HG02973 (cell line): ENCODE data around the gene FOXL1.

Experiments
- ATAC-seq: cut with Tn5 transposase; IDR thresholded peaks from one replicate; pipeline ENCODE4 v1.9.1; 2021; ENCODE audit warnings: moderate library complexity; ENCODE audit not compliant: unreplicated experiment

Gene FOXL1

GRCh38 chr16:86567701-86568581, 10.4 kb upstream of the FOXL1 start:
- ATAC-seq, result no peak

DNA sequence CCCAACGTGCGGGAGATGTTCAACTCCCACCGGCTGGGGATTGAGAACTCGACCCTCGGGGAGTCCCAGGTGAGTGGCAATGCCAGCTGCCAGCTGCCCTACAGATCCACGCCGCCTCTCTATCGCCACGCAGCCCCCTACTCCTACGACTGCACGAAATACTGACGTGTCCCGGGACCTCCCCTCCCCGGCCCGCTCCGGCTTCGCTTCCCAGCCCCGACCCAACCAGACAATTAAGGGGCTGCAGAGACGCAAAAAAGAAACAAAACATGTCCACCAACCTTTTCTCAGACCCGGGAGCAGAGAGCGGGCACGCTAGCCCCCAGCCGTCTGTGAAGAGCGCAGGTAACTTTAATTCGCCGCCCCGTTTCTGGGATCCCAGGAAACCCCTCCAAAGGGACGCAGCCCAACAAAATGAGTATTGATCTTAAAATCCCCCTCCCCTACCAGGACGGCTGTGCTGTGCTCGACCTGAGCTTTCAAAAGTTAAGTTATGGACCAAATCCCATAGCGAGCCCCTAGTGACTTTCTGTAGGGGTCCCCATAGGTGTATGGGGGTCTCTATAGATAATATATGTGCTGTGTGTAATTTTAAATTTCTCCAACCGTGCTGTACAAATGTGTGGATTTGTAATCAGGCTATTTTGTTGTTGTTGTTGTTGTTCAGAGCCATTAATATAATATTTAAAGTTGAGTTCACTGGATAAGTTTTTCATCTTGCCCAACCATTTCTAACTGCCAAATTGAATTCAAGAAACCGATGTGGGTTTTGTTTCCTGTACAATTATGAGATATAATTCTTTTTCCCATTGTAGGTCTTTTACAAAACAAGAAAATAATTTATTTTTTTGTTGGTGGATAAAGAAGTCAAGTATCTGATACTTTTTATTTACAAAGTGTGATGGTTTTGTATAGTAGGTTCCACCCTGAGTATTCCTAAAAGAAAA, 9.4 kb upstream of the FOXL1 start:
- no peak for ATAC-seq

- no peak for ATAC-seq
Observed at GRCh38 chr16:86569701-86570447, 8.5 kb upstream of the FOXL1 start.

DNA sequence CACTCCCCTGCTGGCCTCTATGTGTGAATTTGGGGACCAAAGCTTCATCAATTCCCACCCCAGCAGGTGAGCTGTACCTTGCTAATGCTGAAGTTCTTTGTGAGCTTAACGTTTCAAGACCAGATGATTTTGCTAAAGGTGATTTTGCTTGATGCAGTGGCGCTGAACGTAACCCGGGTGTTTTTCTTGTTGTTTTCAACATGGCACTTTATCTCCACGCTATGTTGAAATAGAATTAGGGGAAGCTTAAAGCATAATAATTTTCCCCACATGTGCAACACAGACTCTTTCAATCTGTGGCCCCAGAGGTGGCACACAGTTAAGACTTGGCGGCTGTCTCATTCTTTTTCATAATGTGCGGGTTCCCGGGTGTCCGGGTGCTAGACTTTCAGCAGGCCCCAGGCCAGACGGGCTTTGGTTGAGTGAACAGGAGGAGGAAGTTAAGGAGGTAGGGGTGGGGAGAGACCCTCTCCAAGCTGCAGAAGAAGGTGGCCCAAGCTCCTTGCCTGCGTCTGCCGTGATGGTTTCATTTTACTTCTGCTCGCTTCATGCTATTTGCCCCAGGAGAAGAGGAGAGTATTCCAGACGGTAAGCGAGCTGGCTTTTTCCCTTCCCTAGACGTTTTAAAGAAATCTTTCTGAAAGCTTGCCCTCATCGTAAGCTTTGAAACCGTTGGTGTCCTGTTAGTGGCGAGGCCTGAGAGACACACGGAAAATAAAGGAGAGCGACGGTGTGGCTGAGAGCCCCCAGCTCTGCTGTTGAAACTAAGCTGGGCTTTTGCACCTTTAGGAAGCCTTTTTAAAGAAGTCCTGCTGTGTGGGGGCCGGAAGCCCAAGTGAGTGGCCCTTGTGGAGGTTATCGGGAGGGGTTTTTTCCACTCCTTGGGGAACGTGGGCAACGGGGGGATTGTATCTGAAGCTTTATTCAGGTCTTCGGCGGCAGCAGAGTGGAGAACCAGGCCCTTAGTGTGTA, 7.5 kb upstream of the FOXL1 start:
- no peak for ATAC-seq

DNA sequence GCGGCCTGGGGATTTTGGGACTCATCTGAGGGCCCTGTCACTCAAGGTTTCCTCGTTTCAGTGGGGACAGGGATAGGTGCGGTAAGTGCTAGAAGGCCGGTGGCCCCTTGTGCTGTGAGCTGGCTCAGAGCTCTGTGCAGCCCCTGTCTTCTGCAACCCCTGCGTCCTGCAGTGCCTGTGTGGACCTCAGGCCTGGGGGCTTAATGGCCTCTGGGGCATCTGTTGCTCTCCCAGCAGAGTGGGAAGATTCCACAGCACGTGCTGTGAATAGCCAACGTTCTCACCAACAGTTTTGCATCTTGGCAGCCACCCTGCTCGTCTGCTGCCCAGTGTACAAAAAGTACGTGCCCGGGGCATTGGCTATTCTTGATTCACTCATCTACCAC, 6.8 kb upstream of the FOXL1 start:
- ATAC-seq, result no peak

DNA sequence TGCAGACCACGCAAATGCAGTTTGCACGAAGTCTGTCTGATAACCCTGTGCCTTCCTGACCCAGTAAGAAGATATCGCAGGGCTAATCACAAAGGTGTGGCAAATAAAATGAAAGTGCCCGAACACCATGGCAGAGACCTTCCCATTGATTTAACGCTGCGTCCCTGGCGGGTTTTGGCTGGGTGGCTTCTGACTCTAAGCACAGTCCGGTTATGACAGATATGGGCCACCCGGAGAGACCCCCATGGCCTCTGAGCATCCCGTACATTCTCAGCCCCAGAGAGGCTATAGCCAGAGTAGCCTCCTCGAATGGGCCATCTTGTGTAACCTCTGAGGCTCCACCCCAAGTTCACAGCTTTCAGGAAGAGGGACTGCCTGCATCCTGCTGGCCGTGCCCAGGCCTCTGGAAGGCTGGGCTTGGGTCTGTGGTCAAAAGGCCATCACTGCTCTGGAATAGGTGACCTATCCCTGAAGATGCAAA, 6.3 kb upstream of the FOXL1 start:
- no peak for ATAC-seq

DNA sequence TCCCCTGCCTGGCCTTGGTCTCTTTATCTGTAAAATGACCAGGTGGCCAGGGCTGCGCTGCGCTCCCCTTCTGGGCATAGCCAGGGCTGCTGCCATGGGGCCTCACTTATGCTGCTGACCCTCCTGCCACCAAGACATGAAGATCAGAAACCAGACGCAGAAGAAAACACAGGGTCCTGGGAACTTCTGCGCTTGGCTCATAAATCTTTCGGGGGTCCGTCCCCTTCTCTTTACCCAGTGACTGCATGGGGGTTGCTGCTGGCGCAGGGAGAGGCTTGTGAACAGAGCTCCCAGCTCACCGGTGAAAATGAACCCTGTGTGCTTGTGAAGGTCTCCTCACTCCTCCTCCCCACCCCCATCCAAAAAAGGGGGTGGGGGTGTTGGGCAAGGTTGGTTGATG, 5.7 kb upstream of the FOXL1 start:
- no peak for ATAC-seq

DNA sequence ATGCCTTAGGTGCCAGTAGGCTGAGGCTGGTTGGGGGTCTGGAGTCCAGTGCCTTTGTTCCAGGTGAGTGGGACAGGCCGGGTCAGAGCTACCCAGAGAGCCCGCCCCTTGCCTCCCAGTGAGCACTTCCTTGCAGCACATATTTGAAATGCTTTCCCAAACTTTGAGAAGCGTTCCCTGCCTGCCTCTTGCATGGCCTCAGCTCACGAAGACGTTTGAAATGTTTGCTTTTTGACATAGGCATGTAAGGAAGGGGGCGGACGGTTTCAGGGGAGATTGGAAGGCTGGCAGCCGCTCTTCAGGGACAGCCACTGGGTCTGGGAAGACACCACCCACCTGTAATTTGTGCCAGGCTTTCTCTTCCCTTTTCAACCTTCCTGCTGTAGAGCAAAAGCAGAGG, 5.1 kb upstream of the FOXL1 start:
- no peak for ATAC-seq

GRCh38 chr16:86573646-86574508, 4.5 kb upstream of the FOXL1 start:
- no peak for ATAC-seq

- ATAC-seq, result no peak
Observed at GRCh38 chr16:86574646-86575045, 3.7 kb upstream of the FOXL1 start.

GRCh38 chr16:86575095-86575685, 3.2 kb upstream of the FOXL1 start:
- ATAC-seq, result no peak

- no peak for ATAC-seq
Observed at GRCh38 chr16:86575754-86576557, 2.4 kb upstream of the FOXL1 start.

DNA sequence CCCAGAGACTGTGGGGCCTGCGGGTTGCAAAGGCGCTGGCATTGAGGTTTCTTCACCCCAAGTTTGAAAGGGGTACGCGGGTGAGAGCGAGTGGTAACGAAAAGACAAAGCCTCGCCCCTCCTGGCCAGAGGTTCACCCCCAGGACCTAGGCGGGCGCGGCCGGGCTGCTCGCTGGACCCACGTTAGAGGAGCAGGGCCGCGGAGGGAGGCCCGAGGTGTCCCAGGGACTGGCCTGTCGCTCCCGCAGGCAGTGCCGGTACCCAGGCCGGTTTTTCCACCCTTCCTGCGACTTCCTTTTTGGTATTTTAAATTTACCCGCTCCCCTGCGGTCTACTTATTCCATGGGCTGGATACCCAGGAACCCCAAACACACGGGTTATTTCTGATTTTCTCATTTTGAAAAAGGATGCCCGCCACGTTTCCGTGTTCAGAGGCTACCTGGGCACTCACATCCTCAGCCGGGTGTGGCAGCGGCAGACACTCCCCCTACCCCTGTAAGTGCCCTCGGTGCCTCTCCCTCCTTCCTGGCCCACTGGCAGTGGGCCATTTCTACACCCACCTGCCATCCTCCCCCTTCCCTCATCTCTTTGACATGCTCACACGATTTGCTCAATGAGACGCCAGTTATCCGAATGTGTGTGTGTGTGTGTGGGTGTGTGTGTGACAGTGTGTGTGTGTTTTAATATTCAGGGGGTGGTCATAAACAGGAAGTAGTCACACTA, 1.6 kb upstream of the FOXL1 start:
- no peak for ATAC-seq

GRCh38 chr16:86577314-86577971, 906 bp upstream of the FOXL1 start:
- no peak for ATAC-seq

- ATAC-seq, result no peak
Observed at GRCh38 chr16:86578611-86579267, 390 bp downstream of the FOXL1 start.
